Raji (cell line): Measurements from ENCODE around the gene PTOV1.

Experiments used
- POLR2A ChIP-seq: IDR thresholded peaks from 2 replicates; pipeline ENCODE4 v1.6.1; 2011; ENCODE audit warnings: low read depth, low read length, control low read depth; ENCODE audit not compliant: insufficient read depth

The PTOV1 gene

GRCh38 chr19:49850487-49851342, at the start of gene PTOV1:
Gene PTOV1, plus strand, starts transcription at chr19:49851159.
- TF ChIP-seq POLR2A = peak; percentile 71

GRCh38 chr19:49801401-49801888, 49.5 kb upstream of the PTOV1 start:
- no peak for TF ChIP-seq POLR2A

GRCh38 chr19:49801966-49802661, 48.8 kb upstream of the PTOV1 start:
- TF ChIP-seq POLR2A = no peak

GRCh38 chr19:49802836-49803528, 48.0 kb upstream of the PTOV1 start:
- no peak for TF ChIP-seq POLR2A

- TF ChIP-seq POLR2A = no peak
Observed at GRCh38 chr19:49803529-49803856, 47.5 kb upstream of the PTOV1 start.

- TF ChIP-seq POLR2A = 0 out of 2 replicates have a peak, but pooled peaks have one; percentile 22
Observed at GRCh38 chr19:49805822-49806619, 44.9 kb upstream of the PTOV1 start.

- no peak for TF ChIP-seq POLR2A
Observed at GRCh38 chr19:49806620-49806959, 44.4 kb upstream of the PTOV1 start.

- no peak for TF ChIP-seq POLR2A
Observed at GRCh38 chr19:49807058-49807903, 43.7 kb upstream of the PTOV1 start.

GRCh38 chr19:49807904-49808675, 42.9 kb upstream of the PTOV1 start:
- TF ChIP-seq POLR2A = no peak

GRCh38 chr19:49808711-49809159, 42.2 kb upstream of the PTOV1 start:
- no peak for TF ChIP-seq POLR2A

- no peak for TF ChIP-seq POLR2A
Observed at GRCh38 chr19:49809160-49809940, 41.6 kb upstream of the PTOV1 start.

GRCh38 chr19:49809941-49810389, 41.0 kb upstream of the PTOV1 start:
- TF ChIP-seq POLR2A = no peak
